Measurements from ENCODE around the gene TMOD2. TPM values are rescaled to one million over a fixed set of nuclear protein-coding genes. Genes with fewer than 3 reads are reported as not detected.

The TMOD2 gene
- total RNA-seq, 2 experiments from 2014 or later = 0.44 TPM; not detected in 1

GRCh38 chr15:51818150-51818549, 66.8 kb downstream of the TMOD2 start:
- Histone ChIP-seq H4K20me1 (ENCODE audit: insufficient read depth, low read length) (no peaks in the 10 kb centered on the region), H2AFZ (ENCODE audit: low read length) (no peak overlapping the region), H3K36me3 (ENCODE audit: insufficient read depth, low read length) (no peaks in the 10 kb centered on the region), H3K27ac (ENCODE audit: low read depth, low read length, poor library complexity, severe bottlenecking) (no peak overlapping the region), H3K4me3 (ENCODE audit: low read depth, low read length, poor library complexity, severe bottlenecking) (no peak overlapping the region), H3K79me2 (ENCODE audit: insufficient read depth, low read depth, low read length) (no peaks in the 10 kb centered on the region), H3K9me3 (ENCODE audit: low read length) (peaks cover 11% of the 10 kb centered on the region; the same call in 1 of the 2 replicates), H3K9me2 (ENCODE audit: insufficient read depth, low read length) (no peaks in the 10 kb centered on the region), H3K4me1 (ENCODE audit: insufficient read depth, low read length, poor library complexity, severe bottlenecking) (no peaks in the 10 kb centered on the region), H3K4me2 (ENCODE audit: low read length) (no peak overlapping the region)
- DNase-seq (ENCODE audit: low spot score) = no peak
- ChIA-PET CTCF (ENCODE audit: unreplicated experiment) (no interaction called here), POLR2A (no interaction called here)
- intact Hi-C loops (cut with micrococcal nuclease; ENCODE audit: unreplicated experiment) = no loop called here
- no TSS peak for BruUV-seq (replicated peaks)
- no peak for TF ChIP-seq CTCF (conservative IDR thresholded peaks at IDR 0.05; ENCODE audit: low read length)
- no peak for TF ChIP-seq EZH2phosphoT487 (IDR thresholded peaks at IDR 0.05; ENCODE audit: borderline replicate concordance, low read depth, low read length)

GRCh38 chr15:51825698-51826097, 74.3 kb downstream of the TMOD2 start:
- ChIA-PET CTCF (ENCODE audit: unreplicated experiment) (no interaction called here), POLR2A (interaction anchor here (0.5 to 1.0 kb wide), 2 partner anchors 9 to 30 kb away, joined by 3 read pairs; no protein-coding TSS in a partner anchor)
- BruUV-seq (replicated peaks) = no TSS peak
- peaks cover 11% of the 10 kb centered on the region; the same call in 1 of the 2 replicates for H3K9me3 ChIP-seq (ENCODE audit: low read length)
- no peaks in the 10 kb centered on the region for H3K4me1 ChIP-seq (ENCODE audit: insufficient read depth, low read length, poor library complexity, severe bottlenecking)
- no peak overlapping the region for H2AFZ ChIP-seq (ENCODE audit: low read length)
- intact Hi-C loops (cut with micrococcal nuclease; ENCODE audit: unreplicated experiment) = no loop called here
- no peak overlapping the region for H3K4me3 ChIP-seq (ENCODE audit: low read depth, low read length, poor library complexity, severe bottlenecking)
- TF ChIP-seq EZH2phosphoT487 (IDR thresholded peaks at IDR 0.05; ENCODE audit: borderline replicate concordance, low read depth, low read length) (no peak), CTCF (conservative IDR thresholded peaks at IDR 0.05; ENCODE audit: low read length) (no peak)
- H3K27ac ChIP-seq (ENCODE audit: low read depth, low read length, poor library complexity, severe bottlenecking) = no peak overlapping the region
- no peak overlapping the region for H3K4me2 ChIP-seq (ENCODE audit: low read length)
- H3K36me3 ChIP-seq (ENCODE audit: insufficient read depth, low read length) = no peaks in the 10 kb centered on the region
- H3K79me2 ChIP-seq (ENCODE audit: insufficient read depth, low read depth, low read length) = peaks cover 6% of the 10 kb centered on the region; the same call in 1 of the 2 replicates
- DNase-seq (ENCODE audit: low spot score) = no peak
- H3K9me2 ChIP-seq (ENCODE audit: insufficient read depth, low read length) = no peaks in the 10 kb centered on the region
- no peaks in the 10 kb centered on the region for H4K20me1 ChIP-seq (ENCODE audit: insufficient read depth, low read length)

GRCh38 chr15:51828621-51829375, 77.4 kb downstream of the TMOD2 start:
- DNase-seq (ENCODE audit: low spot score) = no peak
- no TSS peak for BruUV-seq (replicated peaks)
- H3K27ac ChIP-seq (ENCODE audit: low read depth, low read length, poor library complexity, severe bottlenecking) = no peak overlapping the region
- peak overlapping the region; percentile 77; the same call in 1 of the 2 replicates for H3K4me2 ChIP-seq (ENCODE audit: low read length)
- intact Hi-C loops (cut with micrococcal nuclease; ENCODE audit: unreplicated experiment) = no loop called here
- H2AFZ ChIP-seq (ENCODE audit: low read length) = peak overlapping the region; percentile 42; the same call in 1 of the 2 replicates
- H4K20me1 ChIP-seq (ENCODE audit: insufficient read depth, low read length) = peaks cover 16% of the 10 kb centered on the region; the same call in 1 of the 2 replicates
- CTCF ChIA-PET (ENCODE audit: unreplicated experiment) = no interaction called here
- peak overlapping the region; percentile 74 for H3K4me3 ChIP-seq (ENCODE audit: low read depth, low read length, poor library complexity, severe bottlenecking)
- TF ChIP-seq CTCF (conservative IDR thresholded peaks at IDR 0.05; ENCODE audit: low read length) = no peak
- no peak for TF ChIP-seq EZH2phosphoT487 (IDR thresholded peaks at IDR 0.05; ENCODE audit: borderline replicate concordance, low read depth, low read length)
- no peaks in the 10 kb centered on the region for H3K36me3 ChIP-seq (ENCODE audit: insufficient read depth, low read length)
- no peaks in the 10 kb centered on the region for H3K9me3 ChIP-seq (ENCODE audit: low read length)
- H3K79me2 ChIP-seq (ENCODE audit: insufficient read depth, low read depth, low read length) = peaks cover 37% of the 10 kb centered on the region
- peaks cover 17% of the 10 kb centered on the region for H3K4me1 ChIP-seq (ENCODE audit: insufficient read depth, low read length, poor library complexity, severe bottlenecking)
- no peaks in the 10 kb centered on the region for H3K9me2 ChIP-seq (ENCODE audit: insufficient read depth, low read length)
- POLR2A ChIA-PET = interaction anchor here (0.6 kb wide), 1 partner anchor 143 kb away, joined by 4 read pairs; the partner anchor contains the start of gene LEO1

Measured in OCI-LY7 (cell line).